ENCODE measurements around the gene PEPD. TPM values are rescaled to one million over a fixed set of nuclear protein-coding genes. Genes with fewer than 3 reads are reported as not detected.

PEPD gene
- total RNA-seq, 1 donor from 2014 or later: 32.6 TPM

DNA sequence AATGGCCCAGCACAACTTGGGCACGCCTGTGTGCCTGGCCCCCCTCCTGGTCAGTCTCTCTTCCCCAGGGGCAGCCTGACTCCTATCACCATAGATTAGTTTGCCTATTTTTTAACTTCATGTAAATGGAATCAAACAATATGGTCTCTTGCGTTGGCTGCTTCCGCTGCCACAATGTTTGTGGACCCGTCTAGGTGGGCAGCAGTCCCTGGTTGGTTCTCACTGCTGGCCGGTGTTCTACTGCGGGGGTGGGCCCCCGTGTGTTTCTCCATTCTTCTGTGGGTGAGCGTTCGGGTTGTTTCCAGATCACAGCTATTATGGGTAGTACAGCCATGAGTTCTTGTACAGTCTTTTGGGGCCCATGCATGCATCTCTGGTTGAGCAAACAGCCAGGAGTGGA lies 100.8 kb downstream of the PEPD start:
- no peak for DNase-seq

DNA sequence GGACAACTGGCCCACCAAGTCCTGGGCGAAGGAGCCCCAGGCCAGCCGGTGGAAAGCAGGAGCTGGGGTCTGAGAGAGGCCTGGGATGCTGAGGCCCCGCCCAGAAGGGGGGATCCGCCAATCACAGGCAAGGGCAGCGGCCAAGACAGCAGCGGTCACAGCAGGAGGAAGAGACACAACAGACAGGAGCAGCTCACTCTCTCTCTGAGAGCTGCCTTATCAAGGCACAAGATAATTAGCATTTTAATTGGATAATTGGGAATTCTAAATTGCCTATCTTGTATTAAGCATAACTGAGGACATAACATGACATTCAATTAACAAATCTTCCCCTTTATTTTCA lies 101.8 kb downstream of the PEPD start:
- no peak for DNase-seq

DNA sequence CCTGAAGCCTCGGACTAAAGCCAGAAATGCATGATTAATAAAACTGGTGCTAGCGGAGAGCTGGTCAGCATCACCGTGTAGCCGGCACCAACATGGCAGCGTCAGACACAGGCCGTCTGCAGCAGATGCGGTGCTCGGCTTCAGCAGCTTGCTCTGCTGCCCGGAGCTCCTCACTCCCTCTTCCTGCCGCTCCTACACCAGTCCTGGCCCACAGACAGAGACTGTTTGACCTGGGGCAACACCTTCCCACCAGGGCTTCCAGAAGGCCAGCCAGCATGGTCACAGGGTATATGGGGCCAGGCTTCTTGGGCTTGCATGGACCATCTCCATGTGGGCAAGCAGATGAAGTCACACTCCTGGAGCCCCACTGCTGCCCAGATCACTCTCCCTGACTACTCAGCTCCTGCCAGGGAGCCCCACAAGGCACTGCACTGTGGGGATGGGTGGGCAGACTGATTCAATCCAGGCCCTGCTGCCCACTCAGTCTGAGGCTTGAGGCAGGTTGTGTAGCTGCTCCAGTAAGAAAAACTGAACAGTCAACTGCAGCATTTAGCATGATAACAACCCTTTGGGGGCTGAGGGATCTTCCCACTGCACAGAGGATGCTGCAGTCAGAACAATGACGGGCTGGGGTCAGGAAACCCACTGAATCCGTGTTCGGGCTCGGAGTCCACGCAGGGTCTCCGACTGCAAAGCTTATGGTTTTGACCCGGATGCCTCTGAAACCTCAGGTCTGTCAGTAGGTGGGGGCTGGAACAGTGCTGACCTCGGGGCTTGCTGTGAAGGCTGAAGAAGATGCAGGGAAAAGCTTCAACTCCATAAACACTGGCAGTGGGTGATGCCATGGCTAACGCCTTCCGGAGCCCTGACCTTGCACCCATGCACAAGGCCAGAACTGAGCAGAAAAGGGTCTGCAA lies 102.5 kb downstream of the PEPD start:
- no peak for DNase-seq

DNA sequence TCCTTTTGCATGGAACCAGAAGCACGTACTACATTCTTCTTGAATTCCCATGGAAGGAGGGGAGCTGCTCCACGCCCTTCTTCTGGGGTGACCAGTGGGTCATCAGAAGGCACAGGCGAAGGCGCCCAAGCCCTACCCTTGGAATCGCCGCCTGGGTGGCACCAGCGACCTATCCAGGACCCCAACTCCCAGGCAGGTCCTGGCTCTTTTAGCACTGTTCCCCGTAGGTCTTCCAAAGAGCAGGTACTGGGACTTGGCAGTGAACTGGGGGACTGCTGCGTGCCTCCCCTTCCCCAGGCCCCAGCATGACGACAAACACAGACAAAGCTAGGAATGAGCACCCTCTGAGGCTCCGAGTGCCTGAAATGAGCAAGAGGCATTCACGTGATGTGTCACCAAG lies 103.1 kb downstream of the PEPD start:
- DNase-seq: no peak

DNA sequence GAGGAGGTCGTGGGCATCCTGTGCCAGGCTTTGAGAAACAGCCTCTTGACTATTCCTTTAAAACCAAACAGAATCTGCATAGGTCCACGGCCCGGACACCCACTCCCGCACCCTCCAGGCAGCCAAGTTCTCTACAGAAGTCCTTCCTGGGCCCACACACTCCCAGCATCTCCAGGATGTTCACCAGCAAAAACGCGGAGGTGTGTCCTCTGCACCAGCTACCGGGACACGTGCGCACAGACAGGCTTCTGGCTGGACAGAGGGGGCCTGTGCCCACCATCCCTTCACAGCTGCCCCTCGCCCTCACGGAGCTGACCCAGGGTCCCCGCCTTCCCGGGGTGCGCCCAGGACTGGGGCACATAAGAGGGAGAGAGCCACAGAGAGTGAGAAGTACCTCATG lies 103.8 kb downstream of the PEPD start:
- no peak for DNase-seq

DNA sequence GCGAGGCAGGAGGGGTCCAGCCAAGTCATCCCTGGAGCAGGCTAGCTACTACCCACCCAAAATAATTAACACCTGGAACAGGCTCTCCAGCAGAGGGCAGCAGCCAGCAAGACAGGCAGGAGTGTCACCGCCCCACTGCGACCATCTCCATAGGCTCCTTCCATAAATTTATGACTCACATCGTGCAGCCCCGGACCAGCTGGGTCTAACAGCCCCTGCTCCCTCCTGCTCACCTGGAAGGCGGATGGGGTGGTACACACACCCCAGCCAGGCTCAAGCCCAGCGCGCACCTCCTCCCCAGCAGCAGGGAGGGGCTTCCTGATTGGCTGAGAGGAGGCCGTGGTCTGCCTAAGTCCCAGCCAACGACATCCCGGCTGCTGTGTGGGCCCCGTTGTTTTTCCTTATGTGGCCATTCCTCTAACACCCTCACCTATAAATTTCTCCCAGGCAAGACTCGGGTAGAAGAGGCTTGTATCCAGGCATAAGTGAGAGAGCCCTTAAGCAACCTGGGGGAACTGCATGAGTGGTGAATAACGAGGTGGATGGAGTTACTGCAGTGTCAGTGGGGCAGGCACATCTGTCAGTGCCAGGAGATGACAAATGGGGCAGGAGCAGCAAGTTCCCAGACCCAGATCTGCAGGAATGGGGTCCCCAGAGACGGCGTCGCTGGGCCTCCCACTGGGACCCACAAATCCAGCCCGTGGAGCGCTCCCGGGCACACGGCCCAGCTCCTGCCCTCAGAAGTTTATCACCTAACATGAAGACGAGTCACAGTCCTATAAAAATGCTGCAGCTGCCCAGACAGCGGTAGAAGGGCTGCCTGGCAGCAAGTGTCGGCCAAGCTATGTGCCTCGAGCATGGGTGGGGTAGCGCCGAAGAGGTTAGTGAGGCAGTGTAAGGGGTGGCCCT lies 105.0 kb downstream of the PEPD start:
- peak; percentile 76 for DNase-seq

DNA sequence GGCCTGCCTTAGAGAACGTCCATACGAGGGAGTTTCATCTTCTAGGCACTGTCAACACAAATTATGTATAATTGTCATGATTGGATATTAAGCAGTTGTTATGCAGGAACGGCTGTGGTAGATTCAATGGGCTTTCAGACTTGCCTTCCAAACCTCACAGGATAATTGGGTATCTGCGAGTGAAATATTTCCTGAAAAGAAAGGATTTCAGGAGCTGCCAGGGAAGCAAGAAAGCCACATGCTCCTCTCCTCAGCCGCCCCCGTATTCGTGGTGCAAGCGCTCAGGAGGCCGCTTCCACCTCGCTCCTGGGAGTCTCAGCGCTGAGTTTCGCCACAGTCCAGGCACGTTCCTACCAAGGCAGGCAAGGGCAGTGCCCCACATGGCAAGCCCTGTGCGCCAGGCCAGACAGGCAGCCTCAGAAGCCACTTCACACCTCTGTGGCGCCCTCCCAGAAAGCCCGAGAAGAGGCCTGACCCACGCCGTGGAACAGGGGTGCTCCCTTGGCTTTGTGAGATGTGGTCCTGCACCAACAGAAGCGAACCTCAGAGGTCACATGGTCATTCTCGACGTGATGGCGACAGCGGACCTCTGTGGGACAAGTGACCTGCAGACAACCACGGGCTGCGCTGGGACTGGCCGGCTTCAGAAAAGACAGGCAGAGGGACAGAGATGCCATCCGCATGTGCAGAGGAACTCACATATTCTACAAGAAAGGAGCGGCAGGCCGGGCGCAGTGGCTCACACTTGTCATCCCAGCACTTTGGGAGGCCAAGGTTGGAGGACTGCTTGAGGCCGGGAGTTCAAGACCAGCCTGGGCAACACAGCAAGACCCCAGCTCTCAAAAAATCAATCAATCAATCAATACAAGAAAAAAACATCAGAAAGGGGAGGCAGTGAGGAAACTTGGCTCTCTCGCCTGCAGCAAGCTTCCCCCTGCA lies 106.7 kb downstream of the PEPD start:
- DNase-seq: no peak

DNA sequence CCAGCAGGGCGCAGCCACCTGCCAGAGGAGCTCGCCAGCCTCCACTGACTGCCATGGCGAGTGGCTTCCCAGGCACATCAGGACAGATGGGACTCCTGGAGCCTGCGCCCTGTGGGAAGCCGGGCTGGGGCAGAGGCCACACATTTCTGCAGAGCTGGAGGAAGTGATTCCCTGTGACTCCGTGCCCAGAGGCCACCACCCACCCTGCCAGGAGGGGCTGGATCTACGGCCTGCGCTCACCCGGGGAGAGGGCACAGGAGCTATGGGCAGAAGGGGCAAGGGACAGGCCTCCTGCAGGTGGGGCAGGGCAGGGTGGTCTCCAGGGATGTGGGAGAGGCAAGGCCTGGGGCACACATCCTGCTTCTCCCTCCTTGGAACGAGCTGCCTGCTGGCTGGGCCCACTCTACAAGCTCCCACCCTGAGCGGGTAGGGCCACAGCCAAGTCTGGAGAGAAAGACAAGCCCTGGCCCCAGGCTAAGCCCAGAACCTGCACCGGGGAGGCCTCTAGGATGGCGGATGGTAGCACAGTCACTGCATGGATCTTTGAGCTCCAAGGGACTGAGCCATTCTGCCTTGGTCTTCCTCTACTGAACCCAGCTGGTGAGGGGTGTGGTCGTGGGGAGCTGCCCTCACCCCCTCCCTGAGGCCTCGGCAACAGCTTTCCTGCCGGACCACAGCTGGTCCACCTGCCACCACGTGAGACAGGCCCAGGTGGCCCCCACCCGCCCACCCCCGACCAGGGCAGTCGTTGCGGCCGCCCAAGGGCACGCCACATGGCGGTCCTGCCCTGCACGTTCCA lies 107.5 kb downstream of the PEPD start:
- no peak for DNase-seq

DNA sequence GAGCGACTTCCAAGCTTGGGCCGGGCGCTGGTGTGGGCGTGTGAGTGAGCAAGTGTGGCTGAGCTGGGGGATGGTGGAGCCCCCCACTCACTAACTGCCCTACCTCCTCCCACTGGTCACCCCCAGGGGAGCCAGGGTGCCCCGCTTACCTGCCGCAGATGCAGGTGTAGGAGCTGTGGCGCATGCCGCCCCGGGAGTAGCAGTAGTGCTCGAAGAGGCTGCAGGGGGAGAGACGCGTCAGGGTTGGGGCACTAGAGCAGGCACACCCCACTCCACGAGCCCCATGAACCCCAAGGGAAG lies 108.2 kb downstream of the PEPD start:
- DNase-seq: no peak

DNA sequence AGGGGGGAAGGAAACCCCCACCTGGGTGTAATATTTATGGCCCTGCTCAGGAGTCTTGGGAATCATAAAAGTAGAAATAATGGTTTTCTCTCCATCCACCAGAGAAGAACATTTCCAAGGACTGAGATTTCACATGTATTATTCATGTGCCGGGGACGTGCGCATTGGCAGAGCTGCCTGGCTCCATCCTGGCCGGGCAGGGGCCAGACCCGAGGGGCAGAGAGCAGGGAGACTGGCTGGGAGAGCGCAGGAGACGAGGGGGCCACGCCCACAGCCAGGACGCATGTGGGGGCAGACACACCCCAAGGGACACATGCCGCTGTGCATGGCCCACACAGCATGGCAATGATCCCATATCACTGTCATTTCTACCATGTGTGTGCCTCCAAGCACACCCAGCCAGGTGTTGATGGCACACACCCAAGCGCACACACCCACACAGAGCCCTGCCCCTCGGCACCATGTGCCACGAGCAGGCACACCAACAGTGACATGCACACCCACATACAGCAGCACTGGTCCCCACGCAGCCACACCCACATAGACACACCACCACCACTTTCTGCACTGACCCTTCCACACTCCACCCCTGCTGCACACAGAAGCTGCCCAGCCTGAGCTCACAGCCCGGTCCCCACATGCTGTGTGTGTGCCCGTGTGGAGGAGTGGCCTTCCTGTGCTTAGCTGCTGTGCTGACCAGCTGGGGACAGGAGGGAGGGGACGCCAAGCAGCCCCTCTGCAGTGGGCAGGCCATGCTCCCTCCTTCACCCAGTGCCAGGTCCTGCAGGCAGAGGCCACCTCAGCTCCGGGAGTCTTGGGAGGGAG lies 108.8 kb downstream of the PEPD start:
- no peak for DNase-seq

DNA sequence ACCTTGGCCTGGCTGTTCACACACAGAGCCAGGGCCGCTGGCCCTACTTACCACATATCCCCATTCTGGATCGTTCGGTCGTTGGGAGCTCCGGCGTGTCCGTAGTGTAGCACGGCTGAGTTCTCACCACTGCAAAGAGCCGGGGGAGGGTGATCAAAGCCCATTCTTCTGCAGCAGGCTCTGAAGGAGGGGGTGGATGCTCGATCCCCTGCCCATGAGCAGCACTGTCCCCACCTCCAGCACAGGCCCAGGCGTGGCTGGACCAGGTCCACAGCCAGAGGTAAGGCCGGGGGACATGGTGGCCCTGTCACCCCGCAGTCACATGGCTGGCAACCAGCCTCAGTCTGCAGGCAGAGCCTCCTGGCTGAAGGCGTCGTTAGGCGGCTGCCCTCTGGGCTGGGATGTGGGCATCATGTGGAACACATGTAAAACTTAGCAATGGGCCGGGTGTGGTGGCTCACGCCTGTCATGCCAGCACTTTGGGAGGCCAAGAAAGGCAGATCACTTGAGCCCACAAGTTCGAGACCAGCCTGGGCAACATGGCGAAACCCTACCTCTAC lies 109.9 kb downstream of the PEPD start:
- DNase-seq: no peak

DNA sequence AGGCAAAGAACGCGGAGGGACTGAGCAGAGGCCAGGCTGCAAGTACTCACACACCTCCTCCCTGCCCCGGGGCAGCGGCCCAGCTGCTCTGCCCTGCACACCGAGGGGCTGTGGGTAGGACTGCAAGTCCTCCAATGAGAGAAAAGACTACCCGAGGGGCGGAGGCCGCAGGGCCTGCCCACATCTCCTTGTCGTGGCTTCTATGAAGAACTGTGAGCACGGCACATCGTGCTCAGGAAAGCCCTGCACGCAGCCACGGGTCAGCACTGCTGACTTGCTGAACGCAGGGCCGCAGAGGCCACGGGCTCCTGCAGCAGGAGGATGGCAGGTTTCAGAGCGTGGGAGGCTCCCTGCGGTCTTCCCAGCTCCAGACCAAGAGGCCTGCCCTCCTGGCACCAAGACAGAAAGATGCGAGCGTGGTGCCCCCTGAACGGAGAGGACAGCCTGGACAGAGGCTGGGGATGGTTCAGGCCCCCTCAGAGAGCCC lies 110.6 kb downstream of the PEPD start:
- DNase-seq: no peak

DNA sequence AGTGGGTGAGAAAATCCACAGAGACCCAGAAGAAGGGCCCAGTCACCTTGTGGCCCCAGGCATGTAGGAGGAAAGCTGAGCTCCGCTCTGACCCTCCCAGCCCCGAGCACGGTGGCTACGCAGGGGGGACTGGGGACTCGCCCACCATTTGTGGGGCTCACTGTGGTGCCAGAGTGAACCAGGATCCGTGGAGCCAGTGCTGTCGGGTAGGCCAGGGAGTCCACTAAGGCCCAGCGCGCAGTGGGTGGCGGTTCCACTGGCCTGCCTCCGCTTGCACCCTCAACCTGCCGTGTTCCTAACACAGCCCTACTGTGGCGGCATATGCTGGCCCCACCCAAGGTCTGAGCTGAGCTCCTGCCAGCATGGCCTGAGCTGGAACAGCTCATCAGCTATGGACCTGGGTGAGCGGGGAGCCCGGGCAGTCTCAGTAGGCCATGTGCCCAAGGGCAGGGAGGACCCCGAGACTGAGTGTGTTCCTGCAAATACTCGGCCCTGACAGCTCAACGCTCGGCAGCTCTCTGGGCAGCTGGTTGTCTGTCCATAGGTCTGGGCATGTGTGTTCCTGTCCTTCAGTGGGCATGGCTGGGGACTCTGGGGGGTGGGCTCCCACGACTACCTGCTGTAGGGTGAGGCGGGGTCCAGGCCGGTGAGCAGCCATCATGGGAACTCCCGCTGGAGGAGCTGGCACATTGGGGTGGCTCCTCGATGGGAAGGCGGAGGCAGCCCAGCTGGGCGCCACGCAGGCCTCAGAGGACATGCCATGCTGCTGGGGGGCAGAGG lies 111.5 kb downstream of the PEPD start:
- no peak for DNase-seq

DNA sequence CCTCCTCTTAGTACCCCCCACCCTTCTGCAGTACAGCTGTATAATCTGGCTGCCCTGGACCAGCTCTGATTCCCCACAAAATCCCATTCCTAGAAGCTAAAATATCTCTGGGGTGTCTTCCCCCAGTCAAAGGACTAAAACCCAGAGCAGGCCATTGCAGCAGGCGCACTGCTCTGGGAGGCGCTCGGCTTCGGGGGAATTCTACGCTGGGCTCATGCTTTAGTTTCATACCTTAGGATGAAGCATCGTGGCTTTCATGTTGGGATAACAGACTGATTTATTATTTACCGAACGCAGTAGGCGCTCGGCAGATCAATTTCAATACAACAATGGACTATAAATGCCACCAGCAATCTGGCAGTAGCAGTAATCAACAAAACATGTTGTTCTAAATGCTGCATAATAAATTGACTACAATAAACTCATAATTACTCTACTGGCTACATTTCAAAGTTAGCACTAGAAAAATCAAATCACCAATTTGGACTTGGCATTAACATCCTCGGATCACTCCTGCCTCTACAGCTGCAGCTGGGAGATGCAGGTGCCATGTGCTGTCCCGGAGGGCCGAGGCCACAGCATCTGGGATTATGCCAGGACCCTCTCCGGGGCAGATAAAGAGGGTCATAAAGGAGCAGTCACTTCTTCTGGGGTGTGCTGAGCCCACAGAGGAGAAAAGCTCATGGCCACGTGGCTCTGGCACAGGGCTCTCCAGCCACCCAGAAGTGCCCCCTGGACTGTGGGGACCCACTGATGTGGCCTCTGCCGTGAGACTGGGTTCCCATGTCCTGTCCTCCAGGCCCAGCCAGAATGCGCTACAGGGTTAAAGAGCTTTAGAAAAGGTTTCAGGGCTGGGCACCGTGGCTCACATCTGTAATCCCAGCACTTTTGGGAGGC lies 112.8 kb downstream of the PEPD start:
- no peak for DNase-seq

DNA sequence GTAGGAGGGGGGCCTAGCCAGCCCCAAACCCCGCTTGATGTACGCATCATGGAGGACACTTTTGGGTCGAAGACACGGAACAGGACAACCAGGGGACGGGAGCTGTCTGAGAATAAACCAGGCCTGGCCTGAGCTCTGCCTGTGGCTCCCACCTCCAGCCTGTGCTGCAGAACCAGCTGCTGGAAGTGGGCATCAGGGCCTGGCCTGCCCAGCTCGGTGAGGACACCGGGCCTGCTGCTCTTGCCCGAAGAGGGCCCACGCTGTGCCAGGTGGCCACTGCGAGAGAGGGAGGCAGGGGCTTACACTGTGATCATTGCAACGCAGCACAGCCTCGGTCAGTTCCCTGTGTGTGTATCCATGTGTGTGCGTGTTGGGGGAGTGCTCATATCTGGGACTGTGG lies 113.5 kb downstream of the PEPD start:
- no peak for DNase-seq

DNA sequence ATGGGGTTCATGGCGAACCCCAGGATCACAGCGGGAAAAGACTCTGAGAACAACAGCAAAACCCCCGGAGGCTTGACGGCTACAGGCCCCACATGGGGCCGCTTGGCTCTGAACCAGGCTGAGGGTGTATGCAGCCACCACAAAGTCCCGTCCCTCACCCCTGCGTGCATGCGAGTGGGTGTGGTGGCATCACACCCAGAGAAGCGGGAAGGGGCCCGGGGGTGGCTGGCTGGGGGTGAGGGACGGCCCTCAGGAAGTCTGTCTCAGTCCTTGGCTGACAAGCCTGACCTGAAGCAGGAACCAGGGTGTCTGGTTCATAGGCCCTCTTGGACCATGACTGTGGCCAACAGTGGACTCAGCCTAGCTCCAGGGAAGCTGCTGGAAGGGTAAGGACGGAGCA lies 113.9 kb downstream of the PEPD start:
- no peak for DNase-seq

DNA sequence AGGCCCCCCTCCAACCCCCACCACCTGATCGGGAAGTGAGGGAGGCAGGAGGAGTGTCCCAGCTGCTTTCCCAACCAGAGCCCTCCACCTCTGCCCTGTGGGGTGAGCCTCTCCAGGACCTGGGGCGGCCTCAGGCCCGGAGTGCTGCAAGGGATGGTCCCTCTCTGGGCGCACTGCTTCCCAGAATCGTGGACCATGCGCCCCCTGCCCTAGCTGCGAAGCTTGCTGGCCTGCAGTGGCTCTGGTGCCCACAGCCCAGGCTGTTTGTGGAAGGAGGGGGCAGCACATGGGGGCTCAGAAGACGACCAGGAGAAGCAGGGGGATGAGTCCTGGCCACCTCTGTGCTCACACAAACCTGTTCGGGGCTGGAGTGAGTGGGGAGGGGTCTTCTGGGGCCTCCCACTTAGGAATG lies 114.4 kb downstream of the PEPD start:
- no peak for DNase-seq

DNA sequence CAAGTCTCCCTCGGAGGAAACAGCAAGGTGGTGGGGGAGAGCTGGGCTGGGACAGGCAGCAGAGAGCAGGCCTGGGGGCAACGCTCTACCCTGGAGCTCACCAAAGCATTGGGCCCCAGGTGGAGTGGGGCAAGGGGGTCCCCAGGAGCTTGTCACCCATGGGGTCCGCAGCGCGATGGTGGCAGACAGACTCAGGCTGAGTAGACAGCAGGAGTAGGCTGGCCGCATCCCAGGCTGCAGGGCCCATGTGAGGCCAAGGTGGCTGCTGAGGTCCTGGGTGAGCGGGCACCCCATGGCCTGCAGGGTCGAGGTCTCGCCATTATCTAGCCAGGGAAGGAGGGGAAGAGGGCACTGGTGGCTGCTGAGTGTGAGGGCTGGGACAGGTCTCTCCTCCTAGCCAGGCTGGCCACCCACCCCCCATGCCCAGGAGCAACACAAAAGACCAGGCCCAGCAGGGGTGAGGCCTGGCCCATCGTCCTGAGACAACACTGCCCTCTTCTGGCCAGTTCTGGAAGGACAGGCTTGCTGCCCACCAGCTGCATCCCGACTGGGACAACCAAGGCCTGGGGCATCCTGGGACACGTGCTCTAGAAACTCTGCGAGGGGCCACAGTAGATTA lies 115.0 kb downstream of the PEPD start:
- DNase-seq: peak; percentile 81

Data from tongue (tissue), 2 donors.